GM12878 (cell line): ENCODE measurements around the gene SLC6A8. TPM values are rescaled to one million over a fixed set of nuclear protein-coding genes. Genes with fewer than 3 reads are reported as not detected.

Experiments used
- ATAC-seq: fragments of 200-7000 bp; cut with Tn5 transposase; 3 replicates; pipeline ENCODE4 v1.9.1; 2020; ENCODE audit warnings: mild to moderate bottlenecking, moderate library complexity
- BruUV-seq: library from RNA; stranded (reverse); fragments of 400-500 nt; replicated peaks from 2 replicates; lab custom pipeline; 2021; lab: Mats Ljungman, UMichigan
- CTCF ChIA-PET: fragments of 300-600 bp; sonication (Branson Sonifier 250); formaldehyde crosslinking; extraction: SDS; loops from one replicate; lab custom pipeline; 2021; ENCODE audit warnings: inconsistent platforms; lab: Yijun Ruan, JAX
- POLR2A ChIA-PET: fragments of 350-600 bp; formaldehyde crosslinking; extraction: SDS; loops from one replicate; lab custom pipeline; 2021; ENCODE audit warnings: inconsistent platforms; lab: Charles Lee
- RAD21 ChIA-PET: fragments of 300-600 bp; sonication (Branson Sonifier 250); formaldehyde crosslinking; loops from one replicate; lab custom pipeline; 2023; ENCODE audit warnings: antibody characterized with exemption; ENCODE audit not compliant: unreplicated experiment; lab: Charles Lee
- SMC1A ChIA-PET: fragments of 300-600 bp; sonication (Branson Sonifier 250); formaldehyde crosslinking; loops from one replicate; lab custom pipeline; 2023; ENCODE audit not compliant: unreplicated experiment, uncharacterized antibody; lab: Charles Lee
- DNase-seq: peaks from one replicate; pipeline ENCODE4 v3.0.0-alpha.2; 2011; ENCODE audit warnings: low read depth, low spot score
- FAIRE-seq: peaks from 3 replicates; lab custom pipeline; 2011; peaks lifted over from hg19 to GRCh38; lab: Jason Lieb, UNC
- H2AFZ ChIP-seq: 2 replicates; pipeline ENCODE4 v1.6.0; 2011; ENCODE audit warnings: low read depth, low read length, control low read depth; ENCODE audit not compliant: control insufficient read depth
- H3K27ac ChIP-seq: 2 replicates; pipeline ENCODE4 v1.5.1; 2011; ENCODE audit warnings: control low read depth; ENCODE audit not compliant: control insufficient read depth, insufficient read depth
- H3K27me3 ChIP-seq, 2 experiments: replicated peaks in 1 of 2; 2 replicates each; pipeline versions ENCODE4 v1.6.0 to v1.6.1; 2011; ENCODE audit warnings: low read length in 1 of 2; ENCODE audit not compliant: control insufficient read depth in 2 of 2, insufficient read depth in 2 of 2
- H3K36me3 ChIP-seq, 2 experiments: 2 replicates each; pipeline ENCODE4 v1.5.1; 2011; ENCODE audit warnings: low read length in 1 of 2; ENCODE audit not compliant: control insufficient read depth in 2 of 2, insufficient read depth in 2 of 2
- H3K4me1 ChIP-seq: 2 replicates; pipeline ENCODE4 v1.6.1; 2011; ENCODE audit warnings: mild to moderate bottlenecking, low read length, moderate library complexity, mixed read lengths; ENCODE audit not compliant: control insufficient read depth, insufficient read depth
- H3K4me2 ChIP-seq: 2 replicates; pipeline ENCODE4 v1.6.0; 2011; ENCODE audit warnings: control low read depth; ENCODE audit not compliant: control insufficient read depth, insufficient read depth
- H3K4me3 ChIP-seq: fragments of 200-600 bp; sonication (generic); 2 replicates; pipeline ENCODE4 v1.5.1; 2016
- H3K79me2 ChIP-seq: 2 replicates; pipeline ENCODE4 v1.6.0; 2011; ENCODE audit warnings: low read length; ENCODE audit not compliant: control insufficient read depth, insufficient read depth
- H3K9ac ChIP-seq: 2 replicates; pipeline ENCODE4 v1.8.0; 2011; ENCODE audit warnings: low read length, control low read depth, mixed read lengths; ENCODE audit not compliant: control insufficient read depth, insufficient read depth
- H3K9me3 ChIP-seq: replicated peaks from 3 replicates; pipeline ENCODE4 v1.5.1; 2011; ENCODE audit warnings: mild to moderate bottlenecking, low read length; ENCODE audit not compliant: control insufficient read depth, insufficient read depth
- H4K20me1 ChIP-seq: 2 replicates; pipeline ENCODE4 v1.6.0; 2011; ENCODE audit not compliant: control insufficient read depth, insufficient read depth
- ASH2L ChIP-seq: fragments of 300-600, 200-600 bp; sonication (generic); IDR thresholded peaks from 2 replicates; pipeline ENCODE4 v1.6.1; 2017; ENCODE audit warnings: low read depth, mild to moderate bottlenecking, borderline replicate concordance
- BACH1 ChIP-seq: fragments of 450-650 bp; IDR thresholded peaks from 2 replicates; pipeline ENCODE4 v1.6.1; 2017; ENCODE audit warnings: mild to moderate bottlenecking, borderline replicate concordance
- CBX5 ChIP-seq: sonication (generic); IDR thresholded peaks from 2 replicates; pipeline ENCODE4 v1.6.1; 2016; ENCODE audit warnings: low read depth, moderate library complexity, mild to moderate bottlenecking, inconsistent platforms
- ESRRA ChIP-seq: IDR thresholded peaks from 2 replicates; pipeline ENCODE4 v1.6.1; 2012; ENCODE audit warnings: mild to moderate bottlenecking, low read length, improper control_type of control experiment
- IKZF1 ChIP-seq: fragments of 450-650 bp; conservative IDR thresholded peaks from 2 replicates; pipeline ENCODE4 v1.6.1; 2017; ENCODE audit warnings: antibody characterized with exemption, mild to moderate bottlenecking
- IRF4 ChIP-seq: IDR thresholded peaks from 2 replicates; pipeline ENCODE4 v1.6.1; 2011; ENCODE audit warnings: low read depth, low read length
- MTA2 ChIP-seq: fragments of 450-650 bp; IDR thresholded peaks from 2 replicates; pipeline ENCODE4 v1.6.1; 2016; ENCODE audit warnings: low read depth, mild to moderate bottlenecking, moderate library complexity
- MTA3 ChIP-seq: IDR thresholded peaks from 2 replicates; pipeline ENCODE4 v1.6.1; 2012; ENCODE audit warnings: low read length, inconsistent platforms, borderline replicate concordance
- NR2F1 ChIP-seq: fragments of 450-650 bp; conservative IDR thresholded peaks from 2 replicates; pipeline ENCODE4 v1.6.1; 2017; ENCODE audit warnings: mild to moderate bottlenecking
- PAX5 ChIP-seq: IDR thresholded peaks from 2 replicates; pipeline ENCODE4 v1.6.1; 2011; ENCODE audit warnings: low read depth, low read length, borderline replicate concordance
- POU2F2 ChIP-seq: IDR thresholded peaks from 3 replicates; pipeline ENCODE4 v1.6.1; 2011; ENCODE audit warnings: low read depth, mild to moderate bottlenecking, low read length, borderline replicate concordance
- RUNX3 ChIP-seq: IDR thresholded peaks from 2 replicates; pipeline ENCODE4 v1.6.1; 2012; ENCODE audit warnings: low read length, inconsistent platforms
- SKIL ChIP-seq: fragments of 450-650 bp; IDR thresholded peaks from 2 replicates; pipeline ENCODE4 v1.6.1; 2017; ENCODE audit warnings: mild to moderate bottlenecking, low read depth, inconsistent platforms; ENCODE audit not compliant: poor library complexity, severe bottlenecking
- SMARCA5 ChIP-seq: fragments of 450-650 bp; IDR thresholded peaks from 2 replicates; pipeline ENCODE4 v1.6.1; 2017; ENCODE audit warnings: mild to moderate bottlenecking
- SUPT20H ChIP-seq: IDR thresholded peaks from 2 replicates; pipeline ENCODE4 v1.6.1; 2011; ENCODE audit warnings: low read depth, mild to moderate bottlenecking, low read length, moderate library complexity, borderline replicate concordance; ENCODE audit not compliant: control insufficient read depth
- ZNF207 ChIP-seq: fragments of 450-650 bp; IDR thresholded peaks from 2 replicates; pipeline ENCODE4 v1.6.1; 2014; ENCODE audit warnings: antibody characterized with exemption, mild to moderate bottlenecking, borderline replicate concordance
- ZSCAN29 ChIP-seq: fragments of 450-650 bp; IDR thresholded peaks from 2 replicates; pipeline ENCODE4 v1.6.1; 2017; ENCODE audit warnings: mild to moderate bottlenecking, moderate library complexity
- WGBS: methylation state at CpG from one replicate; pipeline ENCODE4 v1.1.6; 2016; ENCODE audit warnings: low lambda C conversion rate; ENCODE audit not compliant: insufficient replicate concordance, insufficient coverage; ENCODE audit errors: missing lambda C conversion rate; 5-methylcytosine and 5-hydroxymethylcytosine counted together
- in situ Hi-C: fragments of 300-500 bp; cut with MboI; formaldehyde crosslinking; loops from 9 replicates; pipeline ENCODE4 v1.14.3; 2018; ENCODE audit warnings: mixed read lengths
- intact Hi-C: fragments of 100-400 bp; cut with micrococcal nuclease; formaldehyde crosslinking; loops from one replicate; pipeline ENCODE4 v1.14.2; 2022; ENCODE audit not compliant: unreplicated experiment
- polyA plus RNA-seq, 11 experiments: library from polyadenylated mRNA; depleted of rRNA in 4 of 11; unstranded in 6 of 11; stranded (reverse) in 5 of 11; fragments of >200 nt; fragmentation: Nextera tagmentation in 4 of 11; fragmentation: Illumina TruSeq in 1 of 11; extraction: Ambion mirVana in 4 of 11; extraction: Trizol in 1 of 11; gene quantifications; 1 replicate in 1 of 11; 2 replicates in 10 of 11; pipeline versions ENCODE4 v1.2.1 to v1.2.3, GENCODE V29; 2011 to 2016; ENCODE audit warnings: inconsistent platforms in 2 of 11, missing spikeins in 2 of 11, low read depth in 1 of 11
- total RNA-seq, 4 experiments: library from RNA; depleted of rRNA in 3 of 4; stranded (reverse); fragments of >200 nt in 3 of 4; fragmentation: Illumina TruSeq in 1 of 4; extraction: Trizol in 1 of 4; gene quantifications; 2 replicates each; pipeline versions ENCODE4 v1.2.1 to v1.2.3, GENCODE V29; 2013 to 2021
- TF ChIP-seq, protein P1 (sequence below): fragments of 450-650 bp; IDR thresholded peaks from 2 replicates; pipeline ENCODE4 v1.6.1; 2016; ENCODE audit warnings: mild to moderate bottlenecking

SLC6A8 gene
- total and polyA plus RNA-seq, 10 of the 15 experiments (the other 5 are each of a cell fraction or from before 2014, with no cell fraction given), result 0.01 to 0.72 (median 0.17) TPM; not detected in 6

GRCh38 chrX:153703036-153703370, 15.3 kb downstream of the SLC6A8 start (continued):
- TF ChIP-seq NR2F1 (no peak), SUPT20H (no peak), POU2F2 (no peak)

DNA sequence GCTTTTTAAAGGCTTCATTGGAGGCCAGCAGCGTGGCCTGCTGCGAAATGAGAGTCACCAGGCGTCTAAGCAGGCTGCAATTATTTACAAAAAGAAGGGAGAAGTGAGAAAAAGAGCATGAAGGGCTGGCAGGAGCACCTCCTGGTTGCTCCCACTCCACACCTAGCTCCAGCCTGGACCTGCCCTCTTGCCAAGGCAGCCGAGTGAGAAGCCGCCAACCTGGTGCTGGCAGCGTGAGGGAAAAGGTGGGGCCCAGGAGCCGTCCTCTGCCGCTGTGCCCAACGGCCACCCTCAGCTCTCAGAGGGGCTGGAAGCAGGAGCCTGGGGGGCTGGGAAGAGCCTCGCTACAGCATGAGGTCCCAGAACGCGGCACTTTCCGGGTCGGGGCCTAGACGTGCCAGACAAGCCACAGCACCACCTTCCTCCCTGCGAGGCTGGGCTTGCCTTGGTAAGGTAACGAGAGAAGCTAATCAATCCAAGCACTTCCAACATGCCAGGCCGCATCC, 16.3 kb downstream of the SLC6A8 start:
- ChIA-PET RAD21 (no interaction called here), CTCF (no interaction called here)

More for the DNA sequence above, 16.3 kb downstream of the SLC6A8 start:
- no peaks in the 10 kb centered on the region for H3K4me1 ChIP-seq
- no peaks in the 10 kb centered on the region for H4K20me1 ChIP-seq
- FAIRE-seq (no peak), DNase-seq (no peak), ATAC-seq (no peak)
- no peak overlapping the region for H3K9ac ChIP-seq
- TF ChIP-seq ZNF207 (no peak), ZSCAN29 (no peak), CBX5 (no peak), PAX5 (no peak), IKZF1 (no peak), NR2F1 (no peak), SMARCA5 (no peak), ESRRA (no peak), IRF4 (no peak), BACH1 (no peak), RUNX3 (no peak), MTA2 (no peak), SKIL (no peak), ASH2L (no peak), MTA3 (no peak)
- TF ChIP-seq, protein P1, sequence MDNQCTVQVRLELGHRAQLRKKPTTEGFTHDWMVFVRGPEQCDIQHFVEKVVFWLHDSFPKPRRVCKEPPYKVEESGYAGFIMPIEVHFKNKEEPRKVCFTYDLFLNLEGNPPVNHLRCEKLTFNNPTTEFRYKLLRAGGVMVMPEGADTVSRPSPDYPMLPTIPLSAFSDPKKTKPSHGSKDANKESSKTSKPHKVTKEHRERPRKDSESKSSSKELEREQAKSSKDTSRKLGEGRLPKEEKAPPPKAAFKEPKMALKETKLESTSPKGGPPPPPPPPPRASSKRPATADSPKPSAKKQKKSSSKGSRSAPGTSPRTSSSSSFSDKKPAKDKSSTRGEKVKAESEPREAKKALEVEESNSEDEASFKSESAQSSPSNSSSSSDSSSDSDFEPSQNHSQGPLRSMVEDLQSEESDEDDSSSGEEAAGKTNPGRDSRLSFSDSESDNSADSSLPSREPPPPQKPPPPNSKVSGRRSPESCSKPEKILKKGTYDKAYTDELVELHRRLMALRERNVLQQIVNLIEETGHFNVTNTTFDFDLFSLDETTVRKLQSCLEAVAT, result no peak
- POLR2A ChIA-PET, result no interaction called here
- no peak overlapping the region for H3K4me3 ChIP-seq
- BruUV-seq, result no TSS peak
- H3K9me3 ChIP-seq, result no peaks in the 10 kb centered on the region
- intact Hi-C loops (no loop called here), in situ Hi-C loops (no loop called here)
- H3K27ac ChIP-seq, result no peak overlapping the region
- H3K36me3 ChIP-seq, result peaks cover 0 to 2% of the 10 kb centered on the region in 2 experiments; a peak in 2 of 4 replicates
- no peaks in the 10 kb centered on the region for H3K27me3 ChIP-seq
- 83% methylated on average over 17 of the region's 18 CpGs for WGBS
- SMC1A ChIA-PET, result no interaction called here
- no peaks in the 10 kb centered on the region for H3K79me2 ChIP-seq
- H3K4me2 ChIP-seq, result no peak overlapping the region
- no peak overlapping the region for H2AFZ ChIP-seq
